Caco-2 (cell line): ENCODE measurements around the gene CTSF. TPM values are rescaled to one million over a fixed set of nuclear protein-coding genes. Genes with fewer than 3 reads are reported as not detected.

Source experiments
- BruUV-seq: library from RNA; stranded (reverse); fragments of 400-500 nt; replicated peaks from 2 replicates; lab custom pipeline; 2021; lab: Mats Ljungman, UMichigan
- CTCF ChIA-PET: fragments of 300-600 bp; sonication (Branson Sonifier 250); formaldehyde crosslinking; loops from one replicate; lab custom pipeline; 2022; ENCODE audit warnings: antibody characterized with exemption; lab: Charles Lee
- POLR2A ChIA-PET: fragments of 300-600 bp; sonication (Branson Sonifier 250); formaldehyde crosslinking; loops from one replicate; lab custom pipeline; 2022; ENCODE audit warnings: antibody characterized with exemption; lab: Charles Lee
- DNase-seq, 2 experiments: peaks; one replicate each; pipeline versions ENCODE4 v3.0.0 to v3.0.0-alpha.2; 2020 to 2022
- H3K27me3 ChIP-seq: replicated peaks from 2 replicates; pipeline ENCODE4 v1.6.0; 2011; ENCODE audit warnings: low read length; ENCODE audit not compliant: control insufficient read depth, insufficient read depth
- H3K36me3 ChIP-seq: 2 replicates; pipeline ENCODE4 v1.5.1; 2011; ENCODE audit warnings: low read length; ENCODE audit not compliant: control insufficient read depth, insufficient read depth
- H3K4me1 ChIP-seq: fragments of 250-450 bp; sonication (Bioruptor Pico); 2 replicates; pipeline ENCODE4 v1.5.1; 2020; ENCODE audit warnings: mild to moderate bottlenecking
- H3K4me3 ChIP-seq: 2 replicates; pipeline ENCODE4 v1.5.1; 2011; ENCODE audit warnings: low read depth, mild to moderate bottlenecking, control low read depth, low read length
- H3K9me3 ChIP-seq: fragments of 250-450 bp; sonication (Bioruptor Pico); 2 replicates; pipeline ENCODE4 v1.5.1; 2020; ENCODE audit warnings: mild to moderate bottlenecking, moderate library complexity
- H3K27ac Mint-ChIP-seq: one replicate; pipeline ENCODE4 v1.8.0; 2022; ENCODE audit warnings: mixed read lengths; ENCODE audit not compliant: unreplicated experiment
- H3K27me3 Mint-ChIP-seq: one replicate; pipeline ENCODE4 v1.8.0; 2022; ENCODE audit warnings: mixed read lengths; ENCODE audit not compliant: insufficient read depth, unreplicated experiment
- H3K36me3 Mint-ChIP-seq: one replicate; pipeline ENCODE4 v1.8.0; 2022; ENCODE audit warnings: mild to moderate bottlenecking, mixed read lengths; ENCODE audit not compliant: insufficient read depth, unreplicated experiment
- H3K4me1 Mint-ChIP-seq: one replicate; pipeline ENCODE4 v1.8.0; 2022; ENCODE audit warnings: low read depth, mixed read lengths; ENCODE audit not compliant: unreplicated experiment
- H3K4me3 Mint-ChIP-seq: one replicate; pipeline ENCODE4 v1.8.0; 2022; ENCODE audit warnings: mild to moderate bottlenecking, moderate library complexity, mixed read lengths; ENCODE audit not compliant: unreplicated experiment
- H3K9me3 Mint-ChIP-seq: one replicate; pipeline ENCODE4 v1.8.0; 2022; ENCODE audit warnings: mixed read lengths; ENCODE audit not compliant: unreplicated experiment
- CTCF ChIP-seq, 2 experiments: fragments of 200-600 bp in 1 of 2; IDR thresholded peaks; 1 replicate in 1 of 2; 2 replicates in 1 of 2; pipeline versions ENCODE4 v1.5.1 to v1.8.0; 2011 to 2022; ENCODE audit warnings: antibody characterized with exemption in 1 of 2, control low read depth in 1 of 2, inconsistent platforms in 1 of 2, low read depth in 1 of 2, low read length in 1 of 2, mild to moderate bottlenecking in 1 of 2, moderate library complexity in 1 of 2; ENCODE audit not compliant: insufficient read depth in 1 of 2, severe bottlenecking in 1 of 2, unreplicated experiment in 1 of 2
- intact Hi-C: fragments of 100-400 bp; cut with micrococcal nuclease; formaldehyde crosslinking; loops from one replicate; pipeline ENCODE4 v1.10.0; 2022; ENCODE audit not compliant: unreplicated experiment
- total RNA-seq: library from RNA; stranded (reverse); gene quantifications from 2 replicates; pipeline ENCODE4 v1.2.3, GENCODE V29; 2022

CTSF gene
- total RNA-seq, 1 experiment from 2014 or later: not detected

GRCh38 chr11:66600219-66600618, 31.8 kb upstream of the CTSF start:
- no peaks in the 10 kb centered on the region for H3K9me3 ChIP-seq
- CTCF ChIA-PET: no interaction called here
- H3K27ac Mint-ChIP-seq: no peak overlapping the region

GRCh38 chr11:66598993-66599392, 30.6 kb upstream of the CTSF start:
- ChIA-PET CTCF (no interaction called here), POLR2A (interaction anchor here (0.5 to 1.0 kb wide), 2 partner anchors 18 to 39 kb away, joined by 3 read pairs; no protein-coding TSS in a partner anchor)
- Mint-ChIP-seq H3K4me3 (no peak overlapping the region), H3K36me3 (peaks cover 24% of the 10 kb centered on the region), H3K27ac (no peak overlapping the region), H3K27me3 (no peaks in the 10 kb centered on the region), H3K9me3 (no peaks in the 10 kb centered on the region), H3K4me1 (no peaks in the 10 kb centered on the region)
- DNase-seq: no peak
- Histone ChIP-seq H3K4me1 (no peaks in the 10 kb centered on the region), H3K9me3 (no peaks in the 10 kb centered on the region), H3K4me3 (no peak overlapping the region), H3K36me3 (peaks cover 1% of the 10 kb centered on the region; the same call in 1 of the 2 replicates), H3K27me3 (no peaks in the 10 kb centered on the region)
- BruUV-seq: no TSS peak
- TF ChIP-seq CTCF (IDR thresholded peaks at IDR 0.05; ENCODE audit: insufficient read depth in 1 of 2, low read depth in 1 of 2, low read length in 1 of 2, severe bottlenecking in 1 of 2, unreplicated experiment in 1 of 2): no peak
- intact Hi-C loops: no loop called here

More at GRCh38 chr11:66600219-66600618, 31.8 kb upstream of the CTSF start:
- H3K9me3 Mint-ChIP-seq: no peaks in the 10 kb centered on the region
- no peaks in the 10 kb centered on the region for H3K27me3 ChIP-seq
- no peak overlapping the region for H3K4me3 ChIP-seq
- H3K27me3 Mint-ChIP-seq: no peaks in the 10 kb centered on the region
- H3K4me1 ChIP-seq: no peaks in the 10 kb centered on the region
- POLR2A ChIA-PET: interaction anchor here (1.0 kb wide), 2 partner anchors 16 to 17 kb away, joined by 3 read pairs; partner anchors contain the start of gene RBM14
- no TSS peak for BruUV-seq
- peaks cover 30% of the 10 kb centered on the region for H3K36me3 Mint-ChIP-seq
- intact Hi-C loops: no loop called here
- H3K4me3 Mint-ChIP-seq: no peak overlapping the region
- no peak for DNase-seq
- H3K36me3 ChIP-seq: peaks cover 1% of the 10 kb centered on the region; the same call in 1 of the 2 replicates
- TF ChIP-seq CTCF (IDR thresholded peaks at IDR 0.05; ENCODE audit: insufficient read depth in 1 of 2, low read depth in 1 of 2, low read length in 1 of 2, severe bottlenecking in 1 of 2, unreplicated experiment in 1 of 2): no peak
- H3K4me1 Mint-ChIP-seq: no peaks in the 10 kb centered on the region

- intact Hi-C loops: no loop called here
- peaks cover 23% of the 10 kb centered on the region for H3K4me1 ChIP-seq
Measured at GRCh38 chr11:66595245-66595904, 27.0 kb upstream of the CTSF start.

More at GRCh38 chr11:66595245-66595904, 27.0 kb upstream of the CTSF start:
- Mint-ChIP-seq H3K4me3 (no peak overlapping the region), H3K36me3 (peaks cover 28% of the 10 kb centered on the region), H3K27me3 (no peaks in the 10 kb centered on the region), H3K4me1 (peaks cover 6% of the 10 kb centered on the region), H3K27ac (no peak overlapping the region), H3K9me3 (no peaks in the 10 kb centered on the region)
- ChIA-PET POLR2A (interaction anchor here (1.1 kb wide), 1 partner anchor 49 kb away, joined by 4 read pairs; the partner anchor contains the start of gene ZDHHC24), CTCF (no interaction called here)
- Histone ChIP-seq H3K27me3 (no peaks in the 10 kb centered on the region), H3K9me3 (no peaks in the 10 kb centered on the region; the same call in 1 of the 2 replicates), H3K36me3 (no peaks in the 10 kb centered on the region; the same call in 1 of the 2 replicates), H3K4me3 (no peak overlapping the region)
- TF ChIP-seq CTCF (IDR thresholded peaks at IDR 0.05; ENCODE audit: insufficient read depth in 1 of 2, low read depth in 1 of 2, low read length in 1 of 2, severe bottlenecking in 1 of 2, unreplicated experiment in 1 of 2): no peak
- no peak for DNase-seq
- no TSS peak for BruUV-seq
